Measurements from ENCODE around the gene POMGNT1.
A peak's percentile ranks its signal among the peaks of the same experiment; 100 is the strongest.

Gene POMGNT1

GRCh38 chr1:46199233-46199749, 1.1 kb upstream of the POMGNT1 start:
- Histone ChIP-seq H3K36me3 (ENCODE audit: low read depth) (peaks cover 27% of the 10 kb centered on the region), H3K27ac (ENCODE audit: poor library complexity, severe bottlenecking) (peak overlapping the region; percentile 62), H3K4me3 (ENCODE audit: severe bottlenecking) (peak overlapping the region; percentile 58), H3K4me1 (ENCODE audit: insufficient read depth, poor library complexity, severe bottlenecking) (peaks cover 5% of the 10 kb centered on the region), H3K27me3 (ENCODE audit: insufficient read depth, poor library complexity, severe bottlenecking) (no peaks in the 10 kb centered on the region), H3K9me3 (ENCODE audit: severe bottlenecking) (no peaks in the 10 kb centered on the region)
- no peak for TF ChIP-seq CTCF (IDR thresholded peaks at IDR 0.05; ENCODE audit: poor library complexity, severe bottlenecking)
- ATAC-seq (ENCODE audit: low read depth), result no peak
- DNase-seq (ENCODE audit: low spot score), result no peak

- DNase-seq (ENCODE audit: low spot score) (no peak), ATAC-seq (ENCODE audit: low read depth) (no peak)
- H3K4me3 ChIP-seq (ENCODE audit: severe bottlenecking), result peak overlapping the region; percentile 58
- peaks cover 5% of the 10 kb centered on the region for H3K4me1 ChIP-seq (ENCODE audit: insufficient read depth, poor library complexity, severe bottlenecking)
- H3K27me3 ChIP-seq (ENCODE audit: insufficient read depth, poor library complexity, severe bottlenecking), result no peaks in the 10 kb centered on the region
- peaks cover 44% of the 10 kb centered on the region for H3K36me3 ChIP-seq (ENCODE audit: low read depth)
- no peaks in the 10 kb centered on the region for H3K9me3 ChIP-seq (ENCODE audit: severe bottlenecking)
- peak overlapping the region; percentile 62 for H3K27ac ChIP-seq (ENCODE audit: poor library complexity, severe bottlenecking)
- no peak for TF ChIP-seq CTCF (IDR thresholded peaks at IDR 0.05; ENCODE audit: poor library complexity, severe bottlenecking)
Observed at GRCh38 chr1:46197560-46197963, 672 bp downstream of the POMGNT1 start.

- no peak for ATAC-seq (ENCODE audit: low read depth)
- H3K4me3 ChIP-seq (ENCODE audit: severe bottlenecking), result no peak overlapping the region
- H3K36me3 ChIP-seq (ENCODE audit: low read depth), result peaks cover 53% of the 10 kb centered on the region
- H3K4me1 ChIP-seq (ENCODE audit: insufficient read depth, poor library complexity, severe bottlenecking), result peaks cover 5% of the 10 kb centered on the region
- peak overlapping the region; percentile 62 for H3K27ac ChIP-seq (ENCODE audit: poor library complexity, severe bottlenecking)
- no peak for TF ChIP-seq CTCF (IDR thresholded peaks at IDR 0.05; ENCODE audit: poor library complexity, severe bottlenecking)
- no peaks in the 10 kb centered on the region for H3K9me3 ChIP-seq (ENCODE audit: severe bottlenecking)
- no peak for DNase-seq (ENCODE audit: low spot score)
- no peaks in the 10 kb centered on the region for H3K27me3 ChIP-seq (ENCODE audit: insufficient read depth, poor library complexity, severe bottlenecking)
Observed at GRCh38 chr1:46196609-46197008, 1.6 kb downstream of the POMGNT1 start.

- no peak for TF ChIP-seq CTCF (IDR thresholded peaks at IDR 0.05; ENCODE audit: poor library complexity, severe bottlenecking)
- H3K36me3 ChIP-seq (ENCODE audit: low read depth), result peaks cover 70% of the 10 kb centered on the region
- H3K27me3 ChIP-seq (ENCODE audit: insufficient read depth, poor library complexity, severe bottlenecking), result no peaks in the 10 kb centered on the region
- H3K4me3 ChIP-seq (ENCODE audit: severe bottlenecking), result no peak overlapping the region
- no peak overlapping the region for H3K27ac ChIP-seq (ENCODE audit: poor library complexity, severe bottlenecking)
- peaks cover 16% of the 10 kb centered on the region for H3K4me1 ChIP-seq (ENCODE audit: insufficient read depth, poor library complexity, severe bottlenecking)
- DNase-seq (ENCODE audit: low spot score), result no peak
- H3K9me3 ChIP-seq (ENCODE audit: severe bottlenecking), result no peaks in the 10 kb centered on the region
- no peak for ATAC-seq (ENCODE audit: low read depth)
Observed at GRCh38 chr1:46194641-46195193, 3.5 kb downstream of the POMGNT1 start.

GRCh38 chr1:46193984-46194570, 4.2 kb downstream of the POMGNT1 start:
- H3K27me3 ChIP-seq (ENCODE audit: insufficient read depth, poor library complexity, severe bottlenecking), result no peaks in the 10 kb centered on the region
- no peak for TF ChIP-seq CTCF (IDR thresholded peaks at IDR 0.05; ENCODE audit: poor library complexity, severe bottlenecking)
- H3K36me3 ChIP-seq (ENCODE audit: low read depth), result peaks cover 76% of the 10 kb centered on the region
- H3K9me3 ChIP-seq (ENCODE audit: severe bottlenecking), result no peaks in the 10 kb centered on the region
- no peak overlapping the region for H3K4me3 ChIP-seq (ENCODE audit: severe bottlenecking)
- ATAC-seq (ENCODE audit: low read depth) (no peak), DNase-seq (ENCODE audit: low spot score) (no peak)
- H3K27ac ChIP-seq (ENCODE audit: poor library complexity, severe bottlenecking), result no peak overlapping the region
- H3K4me1 ChIP-seq (ENCODE audit: insufficient read depth, poor library complexity, severe bottlenecking), result peaks cover 19% of the 10 kb centered on the region
